HG03378 (cell line): ENCODE results near the gene SMG7.

Source experiments
- ATAC-seq: cut with Tn5 transposase; IDR thresholded peaks from one replicate; pipeline ENCODE4 v1.9.1; 2021; ENCODE audit warnings: mild to moderate bottlenecking, moderate library complexity; ENCODE audit not compliant: unreplicated experiment

SMG7 gene

DNA sequence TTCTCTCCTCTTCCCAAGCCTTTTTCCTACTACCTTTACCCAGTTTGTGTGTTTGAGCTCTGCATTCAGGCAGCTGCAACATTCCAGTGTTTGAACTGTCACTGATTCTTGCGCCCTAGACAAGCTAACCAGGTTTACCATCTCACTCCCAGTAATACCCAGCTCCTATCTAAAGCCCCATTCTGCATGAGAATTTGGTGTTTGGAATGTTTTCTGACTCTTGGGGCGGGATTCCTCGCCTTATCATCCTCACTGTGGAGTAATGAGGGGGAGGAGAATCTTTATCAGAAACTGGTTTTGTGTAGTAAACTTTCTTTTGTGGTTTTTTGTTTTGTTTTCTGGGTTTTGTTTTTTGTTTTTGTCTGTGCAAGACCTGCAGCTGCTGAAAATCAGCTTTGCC, 81.5 kb downstream of the SMG7 start:
- no peak for ATAC-seq

DNA sequence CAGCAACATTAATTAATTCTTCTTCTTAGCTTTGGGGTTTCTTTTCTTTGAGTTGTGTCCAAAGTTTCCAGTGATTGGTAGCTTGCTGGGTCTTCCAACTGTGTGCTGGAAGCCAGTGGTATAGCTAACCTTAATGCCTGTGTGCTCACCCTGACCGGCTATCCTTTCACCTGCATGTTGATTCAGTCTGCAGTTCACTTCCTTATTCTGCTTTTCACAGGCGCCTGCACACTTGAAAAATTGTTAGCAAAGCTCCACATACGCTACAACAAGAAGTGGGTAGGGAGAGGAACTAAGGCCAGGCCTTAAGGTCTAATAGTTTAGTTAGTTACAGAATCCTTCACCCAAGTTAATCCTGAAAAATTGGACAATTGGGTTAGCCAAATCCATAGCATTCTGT, 82.3 kb downstream of the SMG7 start:
- no peak for ATAC-seq

DNA sequence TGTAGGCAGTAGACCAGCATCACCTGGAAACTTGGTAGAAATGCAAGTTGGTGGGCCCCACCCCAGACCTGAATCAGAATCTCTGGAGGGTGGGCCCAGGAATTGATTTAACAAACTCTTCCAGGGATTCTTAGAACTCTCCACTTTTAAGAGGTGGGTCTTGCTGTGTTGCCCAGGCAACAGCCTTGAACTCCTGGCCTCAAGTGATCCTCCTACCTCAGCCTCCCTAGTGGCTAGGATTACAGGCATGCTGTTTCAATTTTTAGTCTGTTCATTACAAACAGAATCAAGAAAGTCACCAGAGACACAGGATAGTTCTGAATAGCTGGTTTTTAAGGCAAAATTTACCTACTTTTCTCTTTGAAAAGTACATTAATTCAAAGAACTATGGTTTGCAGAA, 86.8 kb downstream of the SMG7 start:
- ATAC-seq, result no peak

DNA sequence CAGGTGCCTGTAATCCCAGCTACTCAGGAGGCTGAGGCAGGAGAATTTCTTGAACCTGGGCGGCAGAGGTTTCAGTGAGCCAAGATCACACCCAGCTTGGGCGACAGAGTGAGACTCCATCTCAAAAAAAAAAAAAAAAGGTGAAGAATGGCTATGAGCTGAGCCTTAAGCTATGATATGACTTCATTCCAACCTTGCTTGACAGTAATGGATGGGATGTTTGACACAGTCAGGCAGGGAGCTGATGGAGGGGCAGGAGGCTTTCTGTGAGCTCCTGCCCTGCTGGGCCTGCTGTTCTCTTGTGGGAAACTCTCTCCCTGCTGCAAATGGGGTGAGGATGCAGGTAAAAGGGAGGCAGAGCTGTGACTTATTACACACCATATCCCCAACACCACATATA, 90.4 kb downstream of the SMG7 start:
- ATAC-seq, result no peak

DNA sequence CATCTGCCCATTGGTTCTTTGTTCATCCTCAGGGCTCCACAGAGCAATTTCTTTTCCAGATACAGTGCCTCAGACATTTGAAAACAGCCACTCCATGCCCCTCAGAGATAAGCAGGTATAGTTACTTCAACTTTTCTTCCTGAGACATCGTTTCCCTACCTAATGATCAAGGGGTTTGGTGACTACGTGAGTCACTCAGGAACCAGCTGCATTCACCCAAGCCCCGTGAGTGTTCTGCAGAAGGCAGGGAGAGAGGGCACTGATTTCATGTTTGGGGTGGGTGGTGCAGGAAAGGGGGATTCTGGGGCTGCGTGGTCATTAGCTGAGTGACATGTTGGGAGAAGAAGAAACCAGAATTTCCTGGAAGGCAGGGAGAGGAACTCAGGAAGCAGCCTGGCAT, 93.0 kb downstream of the SMG7 start:
- no peak for ATAC-seq

DNA sequence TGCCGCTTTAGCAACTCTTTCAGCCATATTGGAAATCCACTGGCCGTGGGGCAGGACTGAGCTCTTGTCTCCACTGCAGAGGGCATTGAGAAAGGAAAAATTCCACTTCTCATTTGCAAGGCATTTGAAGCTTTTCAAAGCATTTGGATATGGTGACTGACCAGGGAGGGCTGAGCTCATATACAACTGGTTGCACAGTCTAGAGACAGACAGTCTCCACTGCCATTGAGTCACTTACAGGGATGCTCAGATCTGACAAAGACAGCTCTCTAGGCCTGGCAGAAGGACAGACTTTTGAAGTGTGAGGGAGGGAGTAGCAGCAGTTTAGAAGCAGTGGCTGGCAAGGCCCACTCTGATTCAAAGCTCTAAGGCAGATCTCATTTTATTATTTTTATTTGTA, 93.7 kb downstream of the SMG7 start:
- no peak for ATAC-seq

DNA sequence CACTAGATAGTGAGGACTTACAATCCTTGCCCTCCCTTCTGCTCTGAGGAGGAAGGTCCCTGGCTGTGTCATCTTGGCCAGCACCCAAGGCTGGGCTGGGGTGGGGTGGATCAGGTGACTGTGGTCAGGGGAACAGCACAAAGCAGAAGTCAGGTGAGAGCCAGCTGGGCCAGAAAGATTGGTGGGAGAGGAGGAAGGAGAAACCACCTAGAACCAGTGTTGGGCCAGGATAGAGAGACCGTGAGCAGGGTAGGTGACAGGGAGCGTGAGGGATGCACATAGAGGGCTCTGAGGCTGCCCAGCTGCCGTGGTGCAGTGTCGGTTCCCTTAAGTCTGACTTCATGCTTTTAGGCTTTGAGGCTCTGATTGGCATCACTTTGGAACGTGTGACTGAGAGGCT, 95.3 kb downstream of the SMG7 start:
- peak; percentile 70 for ATAC-seq

DNA sequence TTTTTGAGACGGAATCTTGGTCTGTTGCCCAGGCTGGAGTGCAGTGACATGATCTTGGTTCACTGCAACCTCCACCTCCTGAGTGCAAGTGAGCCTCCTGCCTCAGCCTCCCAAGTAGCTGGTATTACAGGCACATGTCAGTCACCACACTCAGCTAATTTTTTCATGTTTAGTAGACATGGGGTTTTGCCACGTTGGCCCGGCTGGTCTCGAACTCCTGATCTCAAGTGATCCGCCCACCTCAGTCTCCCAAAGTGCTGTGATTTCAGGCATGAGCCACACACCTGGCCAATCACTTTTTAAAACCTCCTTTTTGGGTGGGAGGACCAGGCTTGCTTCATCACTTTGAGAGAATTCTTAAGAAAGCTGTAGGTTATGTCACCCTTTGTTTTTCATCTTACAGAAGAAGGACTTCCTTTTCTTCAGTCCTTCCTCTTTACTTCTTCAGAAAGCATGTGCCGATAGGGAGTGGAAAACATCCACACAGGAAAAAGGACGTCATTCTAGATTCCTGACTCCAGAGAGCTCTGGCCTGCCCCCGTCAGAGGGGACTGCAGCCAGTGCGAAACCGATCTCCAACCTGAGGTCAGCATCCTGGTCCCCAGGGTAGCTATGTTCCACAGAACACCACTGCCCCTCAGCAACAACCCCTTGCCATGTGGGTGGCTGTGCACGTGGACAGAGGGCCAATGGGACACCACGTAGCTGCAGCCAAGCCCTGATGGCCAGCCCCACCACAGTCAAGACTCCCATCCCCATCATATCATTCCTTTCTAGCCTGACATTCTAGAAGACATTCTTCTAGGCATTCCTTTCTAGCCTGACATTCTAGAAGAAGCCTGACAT, 96.1 kb downstream of the SMG7 start:
- ATAC-seq, result no peak

DNA sequence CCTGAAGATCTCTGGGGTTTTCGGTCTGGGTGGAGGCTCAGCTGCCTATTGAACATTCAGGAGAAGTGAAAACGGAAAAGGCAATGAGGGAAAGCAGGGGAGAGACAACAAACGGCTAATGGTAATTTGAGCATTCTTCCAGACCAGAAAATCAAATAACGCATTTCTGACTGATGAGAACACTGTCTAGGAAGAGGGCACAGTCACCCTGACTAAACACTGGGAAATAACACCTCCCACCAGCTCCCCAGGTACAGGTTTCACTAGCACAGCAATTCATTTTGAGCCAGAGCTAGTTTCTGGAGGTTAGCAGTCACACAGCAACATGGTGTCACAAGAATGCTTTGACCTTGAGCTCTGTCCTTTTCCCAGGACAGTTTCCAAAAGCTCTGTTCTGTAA, 96.8 kb downstream of the SMG7 start:
- ATAC-seq, result no peak

DNA sequence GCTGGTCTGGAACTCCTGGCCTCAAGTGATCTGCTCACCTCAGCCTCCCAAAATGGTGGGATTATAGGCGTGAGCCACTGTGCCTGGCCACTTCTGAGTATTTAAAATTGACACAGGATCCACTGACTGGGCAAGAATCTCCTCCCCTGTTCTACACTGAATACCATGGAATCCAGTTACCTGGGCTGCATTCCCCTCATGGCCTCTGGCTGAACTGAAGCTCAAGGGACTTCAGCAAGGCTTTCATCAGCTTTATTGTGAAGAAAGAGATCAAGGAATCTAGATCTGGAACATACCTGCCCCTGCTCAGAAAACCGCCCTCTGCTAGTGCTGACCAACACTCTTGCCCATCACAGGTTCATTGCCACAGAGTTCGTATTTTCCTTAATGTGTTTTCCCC, 97.5 kb downstream of the SMG7 start:
- no peak for ATAC-seq

DNA sequence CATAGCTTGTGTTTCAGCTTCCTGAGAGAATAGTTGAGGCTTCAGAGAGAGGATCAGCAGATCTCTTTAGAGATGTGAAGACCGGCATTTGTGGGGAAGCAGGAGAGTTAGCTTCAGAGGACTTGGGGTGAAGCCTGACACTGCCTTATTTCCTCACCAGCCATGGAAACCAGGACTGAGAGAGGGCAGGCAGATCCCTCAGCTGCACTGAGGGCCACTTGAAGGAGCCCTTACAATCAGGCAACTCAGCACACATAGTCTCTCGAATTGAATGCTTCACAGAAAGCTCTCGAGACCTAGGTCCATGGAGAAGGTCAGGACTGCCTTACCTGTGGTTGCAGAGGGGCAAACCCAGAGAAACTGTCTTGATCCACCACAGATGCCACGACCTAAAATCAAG, 98.2 kb downstream of the SMG7 start:
- ATAC-seq, result no peak

DNA sequence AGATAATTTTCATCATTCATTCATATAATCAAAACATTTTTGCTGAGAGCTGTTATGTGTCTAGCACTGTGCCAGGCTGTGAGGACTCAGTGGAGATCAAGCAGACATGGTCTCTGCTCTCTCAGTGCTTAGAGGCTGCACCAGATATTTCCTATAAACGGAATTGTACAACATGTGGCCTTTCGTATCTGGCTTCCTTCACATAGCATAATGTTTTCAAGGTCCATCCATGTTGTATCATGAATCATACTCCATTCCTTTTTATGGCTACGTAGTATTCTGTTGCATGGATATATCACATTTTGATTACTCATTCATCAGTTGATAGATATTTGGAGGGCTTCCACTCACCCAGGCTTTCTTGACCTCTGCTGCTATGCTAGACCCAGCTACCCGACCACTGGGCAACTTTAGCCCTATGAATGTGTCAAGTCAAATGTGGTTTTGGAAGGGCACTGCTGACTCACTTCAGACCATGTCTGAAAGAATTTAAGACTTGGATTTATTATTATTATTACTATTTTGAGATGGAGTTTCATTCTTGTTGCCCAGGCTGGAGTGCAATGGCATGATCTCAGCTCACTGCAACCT, 99.5 kb downstream of the SMG7 start:
- ATAC-seq, result no peak

DNA sequence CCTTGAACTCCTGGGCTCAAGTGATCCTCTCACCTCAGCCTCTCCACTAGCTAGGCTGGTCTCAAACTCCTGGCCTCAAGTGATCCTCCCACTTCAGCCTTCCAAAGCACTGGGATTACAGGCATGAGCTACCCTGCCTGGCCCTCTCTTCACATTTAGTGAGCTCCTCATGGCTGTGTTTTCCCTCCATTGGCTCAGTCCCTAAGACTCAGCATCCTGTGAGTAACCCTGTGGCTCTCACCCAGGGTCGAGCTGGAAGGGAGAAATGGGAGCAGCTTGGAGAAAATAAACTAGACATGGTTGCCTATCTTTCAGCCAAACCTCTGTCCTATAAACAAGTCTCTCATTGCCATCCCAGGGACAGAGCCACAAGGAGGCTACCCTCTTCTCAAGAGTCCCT, 100.4 kb downstream of the SMG7 start:
- ATAC-seq, result no peak

DNA sequence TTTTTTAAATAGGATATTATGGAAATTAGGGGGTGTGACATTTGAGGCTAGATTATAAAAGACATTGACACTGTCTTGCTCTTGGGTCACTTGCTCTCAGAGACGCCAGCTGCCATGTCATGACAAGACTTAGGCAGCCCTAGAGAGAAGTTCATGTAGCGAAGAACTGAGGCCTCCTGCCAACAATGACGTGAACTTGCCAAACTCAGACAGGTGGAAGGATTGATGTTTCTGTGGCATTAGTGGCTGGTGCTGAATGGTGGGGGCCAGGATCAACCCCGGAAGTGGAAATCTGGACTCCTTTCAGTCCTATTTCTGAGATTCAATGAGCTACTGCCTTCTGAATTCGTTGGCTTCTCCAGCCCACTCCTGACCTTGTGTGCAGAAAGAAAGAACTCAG, 103.3 kb downstream of the SMG7 start:
- ATAC-seq, result no peak

DNA sequence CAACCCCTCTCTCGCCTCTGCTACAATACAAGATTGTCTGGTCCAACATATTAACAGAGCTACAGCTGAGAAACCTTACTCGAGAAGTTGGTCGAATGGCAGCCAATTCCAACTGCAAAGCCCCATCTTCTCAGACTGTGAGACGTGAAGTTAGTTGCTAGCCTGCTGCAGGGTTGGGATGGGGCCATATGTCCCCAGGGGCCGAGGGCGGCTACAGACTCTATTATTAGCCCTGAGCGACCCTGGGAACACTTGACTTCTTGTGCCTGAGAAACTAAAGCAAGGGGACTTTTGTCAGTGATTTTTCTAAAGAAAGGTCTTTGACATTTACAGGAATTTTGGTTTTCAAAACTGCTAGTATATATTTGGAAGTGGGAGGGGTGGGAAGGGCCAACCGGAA, 104.2 kb downstream of the SMG7 start:
- ATAC-seq, result no peak

DNA sequence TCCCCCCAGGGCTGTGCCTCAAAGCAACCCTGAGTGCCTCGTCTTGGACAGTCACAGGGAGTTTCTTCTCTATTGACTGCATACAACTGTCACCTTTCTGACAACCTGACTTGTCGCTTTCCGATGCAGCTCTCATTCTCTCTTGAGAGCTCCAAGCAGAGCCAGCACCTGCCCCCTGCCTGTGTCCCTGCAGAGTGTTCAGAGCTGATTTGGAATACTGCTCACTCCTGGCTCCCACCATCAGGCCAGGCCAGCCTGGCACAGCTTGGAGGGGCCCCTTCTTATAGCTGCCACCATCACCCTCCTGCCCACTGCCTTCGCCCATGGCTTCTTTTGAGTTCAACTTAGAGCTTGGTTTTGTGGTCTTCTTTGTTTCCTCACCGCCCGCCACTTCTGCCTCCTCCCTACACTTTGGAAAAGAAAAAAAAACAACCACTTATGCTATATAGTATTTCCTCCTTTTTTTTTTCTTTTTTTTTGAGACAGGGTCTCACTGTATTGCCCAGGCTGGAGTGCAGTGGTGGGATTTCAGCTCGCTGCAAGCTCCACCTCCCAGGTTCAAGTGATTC, 105.7 kb downstream of the SMG7 start:
- no peak for ATAC-seq

DNA sequence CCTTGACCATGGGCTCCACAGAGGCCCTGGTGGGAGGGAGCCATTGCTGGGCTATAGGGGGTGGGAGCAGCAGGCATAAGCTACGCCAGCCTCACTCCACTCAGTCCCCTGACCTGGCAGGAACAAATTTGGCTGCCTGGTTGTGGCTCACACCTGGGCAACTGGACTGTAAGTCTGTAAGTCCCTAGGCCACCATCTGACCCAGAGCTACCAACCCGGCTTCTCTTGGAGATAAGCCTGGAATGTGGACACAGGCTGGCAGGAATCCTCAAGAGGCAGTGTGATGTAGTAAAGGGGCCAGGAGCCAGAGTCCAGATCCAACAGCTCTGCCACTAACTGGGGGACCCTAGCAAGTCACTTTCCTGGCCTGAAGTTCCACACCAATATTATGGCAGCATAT, 106.6 kb downstream of the SMG7 start:
- ATAC-seq, result no peak

DNA sequence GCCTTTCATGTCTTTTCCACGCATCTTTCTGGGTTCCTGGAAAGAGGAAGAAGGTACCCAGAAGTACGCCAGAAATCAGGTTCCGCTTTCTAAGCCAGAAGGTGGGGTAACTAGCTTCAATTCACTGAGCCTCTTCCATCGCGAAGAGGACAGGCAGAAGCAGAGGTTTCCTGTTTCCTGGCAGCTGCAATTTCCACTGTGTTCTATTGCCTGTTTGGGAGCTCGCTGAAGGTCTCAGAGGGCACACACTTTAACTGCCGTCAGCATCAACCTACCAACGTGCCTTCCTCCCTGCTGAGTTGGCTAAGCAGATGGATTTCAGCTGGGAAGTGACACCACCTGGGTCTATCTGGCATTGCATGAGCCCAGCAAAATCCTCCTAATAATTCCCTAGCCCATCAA, 108.0 kb downstream of the SMG7 start:
- ATAC-seq, result no peak

DNA sequence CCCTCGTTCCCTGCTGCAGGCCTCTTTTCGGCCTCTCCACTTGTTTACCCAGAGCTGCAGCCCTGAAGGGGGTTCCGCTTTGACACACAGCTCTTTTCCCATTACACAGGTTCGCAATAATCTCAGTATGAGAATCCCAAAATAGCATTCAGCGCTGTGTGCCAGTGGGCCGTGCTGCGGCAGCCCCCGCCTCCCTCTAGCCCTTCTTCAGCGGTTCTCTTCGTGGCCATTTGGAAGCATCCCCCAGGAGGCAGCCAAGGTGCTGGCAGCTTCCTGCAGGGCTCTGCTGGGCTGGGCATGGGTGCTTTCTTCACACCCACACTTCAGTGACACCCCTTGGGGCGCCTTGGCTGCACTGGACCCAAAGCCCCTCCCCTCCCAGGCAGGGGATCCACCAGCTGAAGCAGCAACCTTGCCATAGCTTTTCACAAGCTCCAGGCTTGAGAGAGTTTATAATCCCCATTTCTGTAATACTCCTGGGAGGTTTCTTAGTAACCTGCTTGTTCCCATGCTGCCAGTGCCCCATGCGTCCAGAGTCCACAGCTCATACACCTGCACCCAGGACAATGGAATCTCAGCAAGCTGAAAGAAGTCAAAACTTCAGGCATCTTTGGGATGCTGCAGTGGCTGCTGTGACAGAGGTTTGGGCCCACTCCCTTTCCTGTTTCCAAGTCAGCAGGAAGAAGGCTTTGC, 109.9 kb downstream of the SMG7 start:
- no peak for ATAC-seq

DNA sequence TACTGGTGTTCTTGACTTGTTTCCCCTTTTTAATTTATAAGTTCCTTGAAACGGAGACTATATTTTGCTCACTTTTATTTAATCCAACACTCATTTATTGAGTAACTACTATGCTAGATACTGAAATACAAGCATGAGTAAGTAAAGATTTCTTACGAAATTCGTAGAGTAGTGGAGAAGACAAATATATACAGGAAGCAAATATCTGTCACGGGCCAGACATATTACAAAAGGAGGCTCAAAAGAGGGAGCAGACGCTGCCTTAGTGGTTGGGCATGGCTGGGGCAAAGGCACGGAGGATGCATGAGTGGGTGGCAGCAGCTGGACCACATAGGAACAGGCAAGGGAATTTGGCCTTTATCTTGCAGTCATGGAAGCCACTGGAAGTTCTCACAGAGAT, 111.2 kb downstream of the SMG7 start:
- no peak for ATAC-seq

DNA sequence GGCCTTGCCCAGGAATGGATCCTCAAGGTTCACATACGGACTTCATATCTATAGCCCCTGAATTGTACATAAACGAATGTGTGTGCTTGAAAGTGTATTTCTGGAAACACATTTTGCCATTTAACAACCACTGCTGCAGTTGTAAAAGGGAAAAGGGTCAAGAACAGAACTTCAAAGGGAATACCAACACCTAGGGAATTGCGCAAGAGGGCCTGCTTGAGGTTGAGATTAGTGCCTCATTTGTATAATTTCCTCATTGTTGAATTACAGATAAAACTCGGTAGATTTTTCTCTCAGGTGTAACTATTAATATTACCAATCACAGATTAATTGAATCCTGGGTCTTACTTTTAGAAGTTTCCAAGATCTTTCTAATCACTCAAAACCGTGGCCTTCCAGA, 111.8 kb downstream of the SMG7 start:
- ATAC-seq, result no peak

DNA sequence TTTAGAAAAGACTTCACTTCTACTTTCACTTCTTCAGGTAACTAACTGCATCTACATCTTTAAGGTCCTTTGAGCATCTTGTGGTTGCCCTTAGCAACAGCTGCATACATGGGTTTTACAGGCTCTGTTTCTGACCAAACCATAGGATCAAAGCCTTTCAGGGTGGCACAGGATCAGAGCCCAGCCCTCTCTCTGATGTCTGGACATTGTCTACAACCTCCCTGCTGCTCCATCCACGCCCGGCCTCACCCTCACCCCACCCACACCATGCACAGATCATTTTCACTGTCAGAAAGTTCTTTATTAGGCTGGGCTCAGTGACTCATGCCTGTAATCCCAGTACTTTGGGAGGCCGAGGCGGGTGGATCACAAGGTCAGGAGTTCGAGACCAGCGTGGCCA, 112.7 kb downstream of the SMG7 start:
- ATAC-seq, result no peak
